Fibroblast of villous mesenchyme (primary cell): ENCODE results near the gene CNKSR1. TPM values are rescaled to one million over a fixed set of nuclear protein-coding genes. Genes with fewer than 3 reads are reported as not detected.

ENCODE experiments used
- DNase-seq: peaks from one replicate; pipeline ENCODE4 v3.0.0-alpha.2; 2010; ENCODE audit warnings: low read depth
- H3K4me3 ChIP-seq: 2 replicates; pipeline ENCODE4 v1.5.1; 2011; ENCODE audit warnings: low read depth, mild to moderate bottlenecking, low read length
- CTCF ChIP-seq: IDR thresholded peaks from 2 replicates; pipeline ENCODE4 v1.5.1; 2012; ENCODE audit warnings: low read depth, mild to moderate bottlenecking, low read length; ENCODE audit not compliant: insufficient read depth
- total RNA-seq: library from RNA; depleted of rRNA; stranded (reverse); fragments of >200 nt; gene quantifications from 2 replicates; pipeline ENCODE4 v1.2.3, GENCODE V29; 2012

CNKSR1 gene
- total RNA-seq, 1 donor: not detected

GRCh38 chr1:26164861-26165842 lies 12.1 kb upstream of the CNKSR1 start:
- TF ChIP-seq CTCF: no peak
- H3K4me3 ChIP-seq: no peak overlapping the region
- DNase-seq: peak; percentile 64

GRCh38 chr1:26166719-26167281 lies 10.5 kb upstream of the CNKSR1 start:
- H3K4me3 ChIP-seq: no peak overlapping the region
- no peak for TF ChIP-seq CTCF
- no peak for DNase-seq

GRCh38 chr1:26168410-26169197 lies 8.7 kb upstream of the CNKSR1 start, which contains the start of gene C1orf232:
Gene C1orf232 (minus strand): TSS chr1:26168963. CDS start chr1:26168499, 464 bp downstream.
- TF ChIP-seq CTCF: no peak
- DNase-seq: no peak
- peak within 1 kb of the TSS; percentile 89 for H3K4me3 ChIP-seq

GRCh38 chr1:26169198-26169554 lies 8.1 kb upstream of the CNKSR1 start:
- H3K4me3 ChIP-seq: peak overlapping the region; percentile 89
- DNase-seq: no peak
- no peak for TF ChIP-seq CTCF

- peak; percentile 79 for TF ChIP-seq CTCF
- DNase-seq: peak; percentile 94
- H3K4me3 ChIP-seq: peak within 1 kb of the TSS; percentile 89
Measured at GRCh38 chr1:26169669-26170471, 7.4 kb upstream of the CNKSR1 start, which contains the start of gene ZNF593. Gene ZNF593 (plus strand): TSS chr1:26169908. CDS start chr1:26169984, 76 bp downstream.

- H3K4me3 ChIP-seq: peak overlapping the region; percentile 89
- no peak for DNase-seq
- TF ChIP-seq CTCF: no peak
Measured at GRCh38 chr1:26170472-26170821, 6.8 kb upstream of the CNKSR1 start.
